Prostate gland (tissue), 2 donors: ENCODE results near the gene SLC37A1.

Source experiments
- POLR2A ChIP-seq: fragments of 450-650 bp; IDR thresholded peaks from one replicate; pipeline ENCODE4 v1.6.1; 2016; ENCODE audit warnings: antibody characterized with exemption, mild to moderate bottlenecking
- POLR2AphosphoS5 ChIP-seq: sonication (generic); formaldehyde crosslinking; IDR thresholded peaks from one replicate; pipeline ENCODE4 v1.6.1; 2017; ENCODE audit warnings: antibody characterized with exemption
- TF ChIP-seq, protein P1 (sequence below), 4 experiments: fragments of 200-600 bp in 2 of 4; fragments of 450-650 bp in 2 of 4; sonication (generic) in 2 of 4; IDR thresholded peaks; 1 replicate in 3 of 4; 2 replicates in 1 of 4; pipeline ENCODE4 v1.5.1; 2016 to 2019; ENCODE audit warnings: antibody characterized with exemption in 4 of 4, mild to moderate bottlenecking in 2 of 4, moderate library complexity in 2 of 4

- TF ChIP-seq, protein P1, sequence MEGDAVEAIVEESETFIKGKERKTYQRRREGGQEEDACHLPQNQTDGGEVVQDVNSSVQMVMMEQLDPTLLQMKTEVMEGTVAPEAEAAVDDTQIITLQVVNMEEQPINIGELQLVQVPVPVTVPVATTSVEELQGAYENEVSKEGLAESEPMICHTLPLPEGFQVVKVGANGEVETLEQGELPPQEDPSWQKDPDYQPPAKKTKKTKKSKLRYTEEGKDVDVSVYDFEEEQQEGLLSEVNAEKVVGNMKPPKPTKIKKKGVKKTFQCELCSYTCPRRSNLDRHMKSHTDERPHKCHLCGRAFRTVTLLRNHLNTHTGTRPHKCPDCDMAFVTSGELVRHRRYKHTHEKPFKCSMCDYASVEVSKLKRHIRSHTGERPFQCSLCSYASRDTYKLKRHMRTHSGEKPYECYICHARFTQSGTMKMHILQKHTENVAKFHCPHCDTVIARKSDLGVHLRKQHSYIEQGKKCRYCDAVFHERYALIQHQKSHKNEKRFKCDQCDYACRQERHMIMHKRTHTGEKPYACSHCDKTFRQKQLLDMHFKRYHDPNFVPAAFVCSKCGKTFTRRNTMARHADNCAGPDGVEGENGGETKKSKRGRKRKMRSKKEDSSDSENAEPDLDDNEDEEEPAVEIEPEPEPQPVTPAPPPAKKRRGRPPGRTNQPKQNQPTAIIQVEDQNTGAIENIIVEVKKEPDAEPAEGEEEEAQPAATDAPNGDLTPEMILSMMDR (IDR thresholded peaks at IDR 0.05), result no peak
- TF ChIP-seq POLR2AphosphoS5, result no peak
- TF ChIP-seq POLR2A, result no peak
Observed at GRCh38 chr21:42591170-42591869, 77.7 kb downstream of the SLC37A1 start.
